Gastroesophageal sphincter (tissue), 3 donors: Measurements from ENCODE around the gene PPP1R37.

Experiments used
- POLR2A ChIP-seq, 2 donors: fragments of 450-650 bp; IDR thresholded peaks; one replicate each; pipeline ENCODE4 v1.6.1; 2017; ENCODE audit warnings: antibody characterized with exemption in 2 of 2, mild to moderate bottlenecking in 2 of 2, moderate library complexity in 1 of 2
- TF ChIP-seq, protein P1 (sequence below), 4 experiments: fragments of 200-600 bp in 2 of 4; fragments of 450-650 bp in 2 of 4; sonication (generic) in 1 of 4; IDR thresholded peaks; one replicate each; pipeline ENCODE4 v1.5.1; 2017 to 2019; ENCODE audit warnings: antibody characterized with exemption in 4 of 4, mild to moderate bottlenecking in 2 of 4, moderate library complexity in 2 of 4

DNA sequence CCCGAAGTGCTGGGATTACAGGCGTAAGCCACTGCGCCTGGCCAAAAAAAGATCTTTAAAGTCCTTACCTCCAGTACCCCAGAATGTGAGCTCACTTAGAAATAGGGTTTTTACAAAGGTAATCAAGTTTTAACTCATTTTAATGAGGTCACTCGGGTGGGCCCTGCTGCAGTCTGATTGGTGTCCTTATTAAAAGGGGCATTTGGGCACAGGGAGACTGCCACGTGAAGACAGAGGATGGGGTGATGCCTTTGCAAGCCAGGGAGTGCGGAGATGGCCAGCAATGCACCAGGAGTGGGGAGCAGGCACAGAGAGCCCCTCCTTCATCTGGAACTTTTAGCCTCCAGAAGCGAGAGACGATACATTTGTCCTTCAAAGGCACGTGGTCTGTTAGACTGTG lies 56.1 kb downstream of the PPP1R37 start:
- TF ChIP-seq, protein P1, sequence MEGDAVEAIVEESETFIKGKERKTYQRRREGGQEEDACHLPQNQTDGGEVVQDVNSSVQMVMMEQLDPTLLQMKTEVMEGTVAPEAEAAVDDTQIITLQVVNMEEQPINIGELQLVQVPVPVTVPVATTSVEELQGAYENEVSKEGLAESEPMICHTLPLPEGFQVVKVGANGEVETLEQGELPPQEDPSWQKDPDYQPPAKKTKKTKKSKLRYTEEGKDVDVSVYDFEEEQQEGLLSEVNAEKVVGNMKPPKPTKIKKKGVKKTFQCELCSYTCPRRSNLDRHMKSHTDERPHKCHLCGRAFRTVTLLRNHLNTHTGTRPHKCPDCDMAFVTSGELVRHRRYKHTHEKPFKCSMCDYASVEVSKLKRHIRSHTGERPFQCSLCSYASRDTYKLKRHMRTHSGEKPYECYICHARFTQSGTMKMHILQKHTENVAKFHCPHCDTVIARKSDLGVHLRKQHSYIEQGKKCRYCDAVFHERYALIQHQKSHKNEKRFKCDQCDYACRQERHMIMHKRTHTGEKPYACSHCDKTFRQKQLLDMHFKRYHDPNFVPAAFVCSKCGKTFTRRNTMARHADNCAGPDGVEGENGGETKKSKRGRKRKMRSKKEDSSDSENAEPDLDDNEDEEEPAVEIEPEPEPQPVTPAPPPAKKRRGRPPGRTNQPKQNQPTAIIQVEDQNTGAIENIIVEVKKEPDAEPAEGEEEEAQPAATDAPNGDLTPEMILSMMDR (IDR thresholded peaks at IDR 0.05) = no peak
- no peak for TF ChIP-seq POLR2A (IDR thresholded peaks at IDR 0.05)
